Kidney epithelial cell (primary cell): ENCODE results near the gene PCED1A. TPM values are rescaled to one million over a fixed set of nuclear protein-coding genes. Genes with fewer than 3 reads are reported as not detected.
"Not testable (repeated sequence)": the region's sequence is repeated elsewhere in the genome, so short reads cannot be mapped to it uniquely, and the experiment has no call there.

Experiments
- DNase-seq: peaks from one replicate; pipeline ENCODE4 v3.0.0-alpha.2; 2010; ENCODE audit warnings: low read depth
- H3K27me3 ChIP-seq: 2 replicates; pipeline ENCODE4 v1.6.0; 2011; ENCODE audit warnings: low read length; ENCODE audit not compliant: control insufficient read depth, insufficient read depth
- H3K36me3 ChIP-seq: 2 replicates; pipeline ENCODE4 v1.5.1; 2011; ENCODE audit warnings: low read length; ENCODE audit not compliant: control insufficient read depth, insufficient read depth
- H3K4me3 ChIP-seq: 2 replicates; pipeline ENCODE4 v1.5.1; 2011; ENCODE audit warnings: low read depth, mild to moderate bottlenecking, control low read depth, low read length
- CTCF ChIP-seq: IDR thresholded peaks from 2 replicates; pipeline ENCODE4 v1.5.1; 2011; ENCODE audit warnings: mild to moderate bottlenecking, moderate library complexity, low read length, control low read depth, inconsistent platforms; ENCODE audit not compliant: insufficient read depth, poor library complexity, severe bottlenecking
- total RNA-seq: library from RNA; depleted of rRNA; stranded (reverse); fragments of >200 nt; gene quantifications from 2 replicates; pipeline ENCODE4 v1.2.3, GENCODE V29; 2015

The PCED1A gene
- total RNA-seq, 1 donor from 2014 or later: 30.4 TPM

- no peaks in the 10 kb centered on the region for H3K27me3 ChIP-seq
- TF ChIP-seq CTCF: no peak
- no peak for DNase-seq
- H3K36me3 ChIP-seq: no peaks in the 10 kb centered on the region
- H3K4me3 ChIP-seq: no peak overlapping the region
These were observed 6.7 kb downstream of the PCED1A start for GRCh38 chr20:2833761-2834160.

GRCh38 chr20:2831206-2831605, 9.2 kb downstream of the PCED1A start:
- not testable (repeated sequence) for H3K27me3 ChIP-seq, H3K4me3 ChIP-seq, H3K36me3 ChIP-seq, DNase-seq

- no peak for DNase-seq
- Histone ChIP-seq H3K27me3 (no peaks in the 10 kb centered on the region), H3K36me3 (no peaks in the 10 kb centered on the region), H3K4me3 (no peak overlapping the region)
- TF ChIP-seq CTCF: no peak
These were observed 11.1 kb downstream of the PCED1A start for GRCh38 chr20:2829376-2829775.

- H3K36me3 ChIP-seq: no peaks in the 10 kb centered on the region
- DNase-seq: no peak
- peaks cover 5% of the 10 kb centered on the region for H3K27me3 ChIP-seq
- no peak for TF ChIP-seq CTCF
- H3K4me3 ChIP-seq: no peak overlapping the region
These were observed 13.8 kb downstream of the PCED1A start for GRCh38 chr20:2826655-2827054.

- Histone ChIP-seq H3K36me3 (no peaks in the 10 kb centered on the region), H3K27me3 (peaks cover 14% of the 10 kb centered on the region), H3K4me3 (no peak overlapping the region)
- TF ChIP-seq CTCF: no peak
- DNase-seq: no peak
These were observed 14.7 kb downstream of the PCED1A start for GRCh38 chr20:2825761-2826160.

- Histone ChIP-seq H3K4me3 (no peak overlapping the region), H3K36me3 (no peaks in the 10 kb centered on the region), H3K27me3 (peaks cover 24% of the 10 kb centered on the region)
- TF ChIP-seq CTCF: no peak
- DNase-seq: no peak
These were observed 18.4 kb downstream of the PCED1A start for GRCh38 chr20:2822073-2822472.
